TTC549 (cell line): ENCODE data around the gene ELAVL4.

Source experiments
- FAIRE-seq: peaks from 2 replicates; lab custom pipeline; 2012; peaks lifted over from hg19 to GRCh38; lab: Jason Lieb, UNC

The ELAVL4 gene

DNA sequence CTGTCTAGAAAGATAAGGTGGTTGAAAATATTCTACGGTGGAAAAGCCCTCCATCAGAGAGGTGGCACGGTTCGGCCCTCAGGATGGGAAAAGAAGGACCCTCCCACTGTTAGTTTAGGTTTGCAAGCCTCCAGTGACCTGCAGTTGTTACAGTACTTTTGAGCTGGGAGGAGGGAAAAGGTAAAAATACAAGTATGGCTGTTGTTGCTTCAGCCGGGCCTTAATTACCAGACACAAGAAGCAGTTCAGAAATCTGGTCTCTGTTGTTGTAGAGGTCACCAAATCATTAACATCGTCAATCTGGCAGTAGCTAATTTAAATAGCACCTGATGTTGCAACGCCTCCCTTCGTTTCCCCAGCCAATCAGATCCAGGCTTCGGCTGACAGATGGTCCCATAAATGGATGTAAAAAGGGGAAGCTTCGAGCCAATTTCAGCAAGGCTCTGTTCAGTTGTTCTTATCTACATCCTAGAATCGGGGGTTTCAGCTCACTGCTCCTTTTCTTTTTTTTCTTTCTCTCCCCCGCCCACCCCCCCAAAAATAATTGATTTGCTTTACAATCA, at the start of gene ELAVL4:
Gene ELAVL4, plus strand, starts transcription at position 424 of the 563 bp plus-strand sequence. CDS start 270 bp downstream, outside the sequence.
- no peak for FAIRE-seq

DNA sequence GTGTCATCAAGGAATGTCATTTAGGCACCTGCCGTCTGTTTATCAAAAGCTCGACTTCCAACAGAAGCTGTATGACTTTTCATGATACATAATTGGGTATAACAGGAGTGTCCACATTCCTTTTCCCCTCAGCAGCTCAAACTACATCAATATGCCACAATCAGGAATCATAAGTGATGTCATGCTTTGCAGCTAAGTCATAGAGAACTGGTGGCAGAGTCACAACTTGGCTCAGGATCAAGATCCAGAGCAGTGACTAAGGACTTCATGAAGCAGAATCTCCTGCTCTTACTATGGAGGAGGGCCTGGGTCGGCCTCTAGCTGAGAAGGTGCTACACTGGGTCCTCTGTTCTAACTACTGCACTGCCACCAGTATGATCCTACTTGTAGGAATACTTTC, 48.4 kb upstream of the ELAVL4 start:
- FAIRE-seq = no peak

DNA sequence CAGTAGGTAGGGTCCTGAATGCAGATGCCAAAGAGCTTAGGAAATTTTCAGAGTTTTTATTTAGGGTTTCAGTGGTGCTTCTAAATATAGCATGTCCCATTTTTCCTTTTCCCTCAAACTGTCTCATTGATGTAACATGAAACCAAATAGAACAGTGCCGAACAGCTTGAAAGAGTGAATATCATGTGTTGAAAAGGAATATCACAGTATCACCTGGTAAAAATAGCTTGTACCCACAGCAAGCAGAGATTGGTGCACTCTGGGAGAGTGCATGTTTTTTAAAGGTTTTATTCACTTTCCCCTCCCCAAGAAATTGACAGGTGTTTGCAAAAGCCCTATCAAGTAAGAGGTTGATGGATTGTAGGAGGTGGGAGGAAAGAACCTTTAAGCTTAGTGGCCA, 41.9 kb upstream of the ELAVL4 start:
- FAIRE-seq = no peak

DNA sequence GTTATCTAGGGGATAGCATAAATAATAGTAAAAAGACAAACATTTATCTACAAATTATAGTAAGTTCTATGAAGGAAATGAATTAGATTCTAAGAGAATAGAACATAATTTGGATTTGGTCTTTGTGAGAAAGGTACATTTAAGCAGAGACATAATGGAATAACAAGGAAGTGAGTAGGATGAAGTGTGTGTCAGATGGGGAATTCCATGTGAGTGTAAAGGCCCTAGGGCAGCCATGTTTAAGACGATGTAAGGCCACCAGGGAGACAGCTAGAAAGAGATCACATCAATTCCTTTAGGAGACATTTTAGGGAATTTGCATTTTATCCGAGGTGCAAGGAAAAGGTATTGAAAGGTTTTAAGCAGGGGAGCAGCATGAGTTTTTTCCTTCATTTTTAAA, 33.8 kb upstream of the ELAVL4 start:
- no peak for FAIRE-seq

DNA sequence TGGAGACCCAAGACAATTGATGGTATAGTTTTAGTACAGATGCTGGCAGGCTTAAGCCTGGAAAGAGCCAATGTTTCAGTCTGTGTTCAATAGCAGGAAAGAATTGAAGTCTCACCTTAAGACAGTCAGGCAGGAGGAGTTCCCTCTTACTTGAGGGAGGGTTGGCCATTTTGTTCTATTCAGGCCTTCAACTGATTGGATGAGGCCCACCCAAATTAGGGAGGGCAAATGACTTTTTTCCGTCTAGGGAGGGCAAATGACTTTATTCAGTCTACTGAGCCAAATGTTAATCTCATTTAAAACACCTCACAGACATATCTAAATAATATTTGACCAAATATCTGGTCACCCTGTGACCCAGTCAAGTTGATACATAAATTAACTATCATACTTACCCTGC, 31.4 kb upstream of the ELAVL4 start:
- FAIRE-seq = no peak

DNA sequence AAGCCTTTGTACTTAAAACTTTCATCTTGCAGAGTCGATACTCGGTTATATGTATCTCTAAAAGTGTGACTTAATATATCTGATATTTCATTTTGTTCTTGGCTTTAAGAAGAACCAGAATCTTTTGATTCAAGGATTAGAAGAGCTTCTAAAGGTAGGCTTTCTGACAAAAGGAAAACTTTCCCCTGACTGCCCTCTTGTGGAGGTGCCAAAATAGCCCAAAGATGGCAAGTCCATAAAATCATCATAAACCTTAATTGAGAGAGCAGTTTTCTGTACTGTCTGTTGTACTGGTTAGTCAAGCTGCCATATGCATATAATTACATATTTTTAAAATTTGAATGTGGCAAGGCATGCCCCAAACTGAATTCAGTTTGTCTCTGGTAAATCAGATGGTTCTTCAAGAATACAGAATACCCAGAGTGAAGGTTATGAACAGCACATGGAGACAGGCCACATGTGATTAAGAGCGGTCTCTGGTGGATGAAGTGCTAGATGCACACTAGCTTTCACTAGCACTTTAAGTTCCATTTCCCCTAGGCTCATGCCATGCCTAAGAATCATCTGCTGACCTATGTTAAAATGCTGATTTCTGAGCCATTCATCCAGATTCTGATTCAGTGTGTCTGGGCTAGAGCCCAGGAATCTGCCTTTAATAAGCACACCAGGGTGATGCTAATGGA, 27.7 kb upstream of the ELAVL4 start:
- FAIRE-seq = no peak

DNA sequence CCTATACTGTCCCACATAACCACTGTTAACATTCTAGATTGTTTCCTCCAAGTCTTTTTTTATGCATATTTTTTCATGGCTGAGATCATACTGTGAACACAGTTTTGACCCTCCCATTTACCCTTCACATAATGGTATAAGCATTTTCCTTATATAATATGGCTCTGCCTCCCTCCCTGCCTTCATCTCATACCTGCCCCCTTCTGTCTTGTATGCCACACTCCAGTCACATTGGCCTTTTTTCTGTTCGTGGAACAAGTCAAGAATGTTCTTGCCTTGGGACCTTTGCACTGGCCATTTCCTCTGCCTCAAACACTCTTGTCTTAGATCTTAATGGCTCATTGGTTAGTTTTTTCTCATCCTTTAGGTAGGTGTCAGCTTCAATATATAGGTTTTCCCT, 24.3 kb upstream of the ELAVL4 start:
- FAIRE-seq = no peak

DNA sequence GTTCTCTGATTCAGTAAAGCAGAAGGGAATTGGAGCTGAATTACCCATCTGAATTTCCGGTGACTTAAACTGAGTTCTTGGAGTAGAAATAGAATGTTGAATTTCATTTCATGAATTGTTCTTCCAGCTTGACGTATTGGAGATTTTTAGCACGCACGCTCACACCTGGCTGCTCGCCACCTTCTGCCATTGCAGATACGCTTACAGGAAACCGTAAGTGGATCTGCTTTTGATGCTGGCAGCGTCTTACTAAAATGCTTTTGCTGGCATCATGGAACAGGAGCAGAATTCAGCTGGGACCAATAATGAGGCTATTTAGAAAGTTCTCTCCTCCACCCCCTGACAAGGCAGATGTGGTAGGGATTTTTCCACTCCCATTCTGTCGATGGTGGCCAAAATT, 17.7 kb upstream of the ELAVL4 start:
- no peak for FAIRE-seq

DNA sequence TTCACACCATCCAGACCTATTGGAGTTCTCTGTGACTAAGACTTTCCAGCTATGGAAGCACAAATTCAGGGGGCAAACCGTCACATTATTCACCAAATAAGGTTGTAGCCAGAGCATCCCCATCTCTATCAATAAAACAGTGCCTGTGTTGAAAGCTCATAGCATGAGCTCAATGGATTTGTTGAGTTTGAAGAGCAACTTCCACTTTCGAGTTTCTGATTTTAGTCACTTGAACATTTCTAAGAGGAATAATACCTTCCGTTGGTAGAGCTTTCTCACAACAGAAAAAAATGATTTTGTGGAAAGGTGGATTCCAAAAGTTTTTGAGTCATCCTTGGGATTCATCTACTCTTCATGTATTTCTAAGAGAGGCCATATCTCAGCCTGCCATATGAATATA, 13.0 kb upstream of the ELAVL4 start:
- no peak for FAIRE-seq

DNA sequence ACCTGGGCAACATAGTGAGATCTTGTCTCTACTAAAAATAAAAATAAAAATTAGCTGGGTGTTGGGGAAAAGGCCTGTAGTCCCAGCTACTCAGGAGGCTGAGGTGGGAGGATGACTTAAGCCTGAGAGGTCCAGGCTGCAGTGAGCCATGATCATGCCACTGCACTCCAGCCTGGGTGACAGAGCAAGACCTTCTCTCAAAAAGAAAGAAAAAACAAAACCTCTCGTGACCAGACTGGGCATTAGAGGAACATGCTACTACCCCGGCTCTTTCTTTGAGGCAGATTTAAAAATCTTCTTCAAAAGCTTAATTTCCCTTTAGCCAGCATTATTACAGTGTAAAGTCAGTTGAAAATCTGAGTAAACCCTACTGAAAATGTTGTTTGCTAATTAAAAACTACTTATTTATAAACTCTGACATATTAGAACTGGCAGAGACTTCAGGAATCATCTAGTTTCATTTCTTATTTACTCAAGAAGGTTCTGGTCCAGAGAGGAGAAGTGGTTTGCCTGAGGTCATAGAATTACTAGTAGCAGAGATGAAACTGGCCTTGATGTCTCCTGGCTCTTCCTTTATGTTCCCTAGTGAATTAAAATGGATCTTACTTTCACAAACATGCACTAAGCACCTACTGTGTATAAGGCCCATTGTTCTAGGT, 11.6 kb upstream of the ELAVL4 start:
- FAIRE-seq = no peak

DNA sequence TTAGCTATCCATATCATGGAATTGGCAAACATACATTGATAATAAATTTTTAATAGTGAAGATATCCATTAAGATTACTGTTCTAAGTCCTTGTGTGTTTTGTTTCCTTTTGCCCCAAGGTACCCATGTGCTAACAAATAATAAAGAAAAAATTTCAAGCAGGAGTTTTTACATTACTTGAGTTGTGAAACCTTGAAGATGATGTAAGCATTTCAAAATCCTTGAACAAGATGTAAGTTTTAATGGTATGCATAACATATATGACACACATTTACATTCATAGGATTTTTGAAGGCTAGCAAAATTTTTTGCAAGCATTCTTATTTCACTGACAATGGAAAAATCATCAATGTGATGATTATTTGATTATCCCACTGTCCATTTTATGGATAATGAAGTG, 10.9 kb upstream of the ELAVL4 start:
- no peak for FAIRE-seq

DNA sequence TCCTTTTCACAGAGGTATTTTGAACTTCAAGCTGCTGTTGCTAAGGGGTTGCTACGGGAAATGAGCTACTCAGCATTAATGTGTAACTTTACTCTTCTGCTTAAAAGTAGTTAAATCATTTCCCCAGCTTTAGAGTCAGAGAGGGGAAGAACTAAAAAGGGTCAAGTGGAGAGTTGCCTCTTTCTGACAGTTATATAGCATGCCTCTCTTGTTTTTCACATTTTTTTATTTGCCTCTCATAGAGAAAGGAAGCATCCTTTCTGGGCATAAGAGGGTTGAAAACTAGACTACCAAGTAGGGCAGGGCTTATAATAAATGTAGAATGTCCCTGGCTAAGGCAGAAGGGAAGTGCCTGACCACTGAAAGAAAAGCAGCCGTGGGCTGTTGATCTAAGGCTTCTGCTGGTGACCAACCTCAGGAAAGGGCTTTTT, 10.1 kb upstream of the ELAVL4 start:
- no peak for FAIRE-seq

DNA sequence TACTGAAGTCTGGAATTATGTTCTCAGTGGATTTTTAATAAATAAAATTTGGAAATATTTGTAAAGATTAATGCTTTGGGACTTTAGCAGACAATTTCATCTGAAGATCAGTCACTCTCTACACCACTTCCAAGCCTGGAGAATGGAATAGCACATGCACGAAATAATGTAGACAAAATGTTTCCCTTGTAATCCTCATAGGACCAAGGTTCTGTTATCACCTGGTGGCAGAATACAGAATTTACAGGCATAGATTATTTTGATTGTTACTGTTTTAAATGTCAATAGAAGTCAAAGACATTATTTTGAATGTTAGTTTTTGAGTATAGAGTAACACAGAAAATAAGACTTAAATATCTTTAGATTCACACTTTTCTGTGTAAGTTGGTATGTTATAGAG, 9.1 kb upstream of the ELAVL4 start:
- FAIRE-seq = no peak

DNA sequence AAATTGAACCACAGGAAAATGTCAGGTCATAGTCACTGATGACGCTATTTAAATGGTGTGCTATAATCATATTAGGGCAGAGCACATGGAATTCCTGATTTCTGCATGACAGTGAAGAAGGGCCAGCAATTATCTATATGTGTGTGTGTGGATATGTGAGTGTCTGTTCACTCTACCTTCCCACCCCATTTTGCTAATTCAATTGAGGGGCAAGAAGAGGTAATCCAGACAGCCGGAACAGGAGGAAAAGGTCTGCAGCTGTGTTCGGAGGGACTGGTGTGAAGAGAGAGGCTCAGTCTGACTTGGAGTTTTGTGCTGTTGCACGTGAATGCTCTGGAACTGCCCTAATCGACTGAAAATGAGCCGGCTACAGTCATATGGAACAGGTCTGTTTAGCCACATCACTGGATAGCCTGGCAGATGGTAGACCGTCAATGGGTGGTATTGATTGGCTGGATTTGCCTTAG, 5.1 kb upstream of the ELAVL4 start:
- no peak for FAIRE-seq

DNA sequence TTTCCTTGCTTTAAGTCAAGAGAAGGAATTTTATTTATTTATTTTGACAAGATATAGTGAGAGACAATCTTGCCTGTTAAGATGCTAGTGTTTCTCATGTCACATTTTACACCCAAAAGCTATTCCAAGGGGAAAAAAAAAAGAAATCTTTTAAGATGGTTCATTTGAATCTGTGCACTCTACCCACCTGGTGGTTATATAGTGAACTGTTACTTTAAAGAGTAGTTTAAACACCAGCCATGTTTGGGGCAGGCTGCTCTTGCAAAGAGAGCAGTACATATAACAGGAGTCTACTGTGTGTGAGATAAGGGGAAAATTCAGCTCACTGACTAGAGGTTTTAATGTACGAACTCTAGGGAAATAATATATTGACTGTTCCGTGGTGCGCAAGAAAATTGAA, 3.3 kb upstream of the ELAVL4 start:
- no peak for FAIRE-seq

DNA sequence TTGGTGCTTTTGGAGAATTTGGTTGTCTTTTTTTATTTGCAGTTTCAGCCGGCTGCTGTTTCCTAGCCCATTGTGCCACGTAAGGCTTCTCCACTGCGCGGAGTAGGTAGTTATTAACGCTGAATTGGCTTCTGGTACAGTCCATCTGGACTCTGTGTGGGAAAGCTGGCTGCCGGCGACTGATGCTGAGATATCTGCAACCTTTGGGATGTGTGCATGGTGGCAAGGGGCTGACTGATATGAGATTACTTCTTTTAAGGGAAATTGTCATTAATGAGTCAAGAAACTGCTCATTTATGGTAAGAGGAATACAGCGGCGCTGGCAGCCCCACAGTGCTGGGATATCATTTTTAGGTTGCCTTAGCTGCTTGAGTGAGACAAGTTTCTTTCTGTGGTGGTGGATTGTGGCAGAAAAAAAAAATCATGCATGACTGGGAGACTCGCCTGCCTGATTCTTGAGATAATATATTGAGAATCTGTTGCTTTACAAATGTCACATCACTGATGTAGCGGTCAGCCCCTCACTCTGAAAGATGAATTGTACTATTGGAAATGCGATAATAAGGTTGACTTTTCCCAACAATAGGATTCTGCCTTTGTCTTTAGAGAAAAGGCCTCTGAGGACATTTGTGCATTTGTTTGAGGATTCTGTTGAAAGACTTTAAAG, 2.5 kb upstream of the ELAVL4 start:
- no peak for FAIRE-seq

DNA sequence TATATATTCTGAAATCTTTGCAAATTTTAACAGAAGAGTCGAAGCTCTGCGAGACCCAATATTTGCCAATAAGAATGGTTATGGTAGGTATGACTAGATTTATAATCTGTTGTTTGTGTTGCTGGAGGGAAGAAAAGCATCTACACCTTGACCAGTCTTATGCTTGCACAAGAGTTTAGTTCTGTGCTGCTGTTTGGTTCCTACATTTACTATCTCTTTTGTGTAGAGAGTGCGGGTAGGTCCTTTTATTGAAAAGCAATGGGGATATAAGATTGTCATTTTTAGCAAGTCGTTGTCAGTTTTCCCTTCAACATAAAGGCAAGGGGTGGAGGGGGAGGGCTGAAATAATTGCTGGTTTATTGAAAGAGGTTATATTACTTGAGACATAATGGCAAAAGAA, 396 bp downstream of the ELAVL4 start:
- no peak for FAIRE-seq

DNA sequence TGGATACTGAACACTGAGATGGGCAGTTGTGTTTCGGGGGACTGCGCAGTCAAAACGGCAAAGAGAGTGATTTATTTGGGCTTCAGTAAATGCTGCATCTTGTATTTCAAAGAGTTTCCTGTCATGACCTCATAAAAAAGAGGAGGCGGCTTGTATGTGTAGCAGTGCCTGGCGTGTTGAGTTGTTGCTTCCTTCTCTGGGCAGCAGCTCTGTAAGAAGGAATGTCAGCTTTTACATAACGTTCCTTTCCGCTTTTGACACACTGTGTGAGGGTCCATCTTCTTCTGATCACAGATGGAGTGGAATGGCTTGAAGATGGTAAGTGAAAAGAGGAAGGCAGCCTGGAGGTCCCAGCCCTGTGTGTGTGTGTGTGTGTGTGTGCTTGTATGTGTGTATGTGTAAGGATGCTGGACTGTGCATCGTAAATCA, 941 bp downstream of the ELAVL4 start:
- FAIRE-seq = no peak

DNA sequence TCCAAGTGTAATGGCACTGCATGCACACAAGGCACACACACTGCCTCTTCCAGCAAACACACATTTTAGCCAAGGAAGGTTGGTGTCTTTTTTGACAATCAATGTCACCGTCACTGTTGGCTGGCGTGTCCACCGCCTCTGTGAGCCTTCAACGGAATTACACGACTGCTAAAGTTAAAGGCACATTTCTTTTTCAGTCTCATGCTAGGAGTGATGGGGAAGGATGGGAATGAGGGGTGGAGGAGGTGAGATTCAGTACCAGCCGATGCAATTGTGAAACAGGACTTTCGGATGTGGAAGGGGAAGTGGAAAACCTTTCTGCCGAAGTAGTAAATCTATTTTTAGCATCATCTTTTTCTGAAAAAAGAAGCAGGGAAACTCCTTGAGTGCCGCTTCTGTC, 1.4 kb downstream of the ELAVL4 start:
- FAIRE-seq = no peak

DNA sequence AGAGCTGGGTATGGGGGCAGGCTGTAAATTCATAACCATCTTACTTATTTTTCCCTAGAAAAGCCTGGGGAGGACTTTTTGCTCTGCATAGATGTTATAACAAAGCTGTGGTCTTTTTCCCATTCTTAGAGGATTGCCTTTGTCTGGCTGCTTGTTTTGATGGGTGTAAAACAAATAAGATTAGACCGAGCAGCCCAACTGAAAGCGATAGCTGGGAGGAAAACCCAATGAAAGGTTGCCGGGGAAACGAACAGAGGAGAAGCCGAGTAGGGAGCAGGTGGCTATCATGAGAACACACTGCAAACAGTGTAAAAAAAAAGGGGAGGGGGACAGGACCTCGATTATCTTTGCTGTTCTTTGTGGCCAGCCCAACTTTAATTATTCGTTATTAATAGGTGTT, 1.9 kb downstream of the ELAVL4 start:
- FAIRE-seq = no peak

DNA sequence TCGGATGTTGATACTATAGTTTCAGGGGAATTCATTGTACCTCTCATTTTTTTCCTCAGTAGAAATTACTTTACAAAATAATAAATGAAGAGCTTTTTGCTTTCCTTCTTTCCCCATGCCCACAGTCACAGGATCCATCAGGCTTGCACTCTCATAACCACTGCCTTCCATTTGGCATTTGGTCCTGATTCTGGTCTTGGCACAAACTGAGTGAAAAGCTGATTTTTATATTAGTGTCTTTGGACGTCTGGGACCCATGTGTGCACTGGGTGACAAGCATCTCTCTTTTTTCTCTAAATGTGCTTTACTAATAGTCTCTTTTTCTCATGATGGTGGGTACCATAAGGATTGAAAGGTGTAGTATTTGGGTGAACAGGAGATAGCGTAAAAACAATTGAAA, 2.8 kb downstream of the ELAVL4 start:
- no peak for FAIRE-seq

DNA sequence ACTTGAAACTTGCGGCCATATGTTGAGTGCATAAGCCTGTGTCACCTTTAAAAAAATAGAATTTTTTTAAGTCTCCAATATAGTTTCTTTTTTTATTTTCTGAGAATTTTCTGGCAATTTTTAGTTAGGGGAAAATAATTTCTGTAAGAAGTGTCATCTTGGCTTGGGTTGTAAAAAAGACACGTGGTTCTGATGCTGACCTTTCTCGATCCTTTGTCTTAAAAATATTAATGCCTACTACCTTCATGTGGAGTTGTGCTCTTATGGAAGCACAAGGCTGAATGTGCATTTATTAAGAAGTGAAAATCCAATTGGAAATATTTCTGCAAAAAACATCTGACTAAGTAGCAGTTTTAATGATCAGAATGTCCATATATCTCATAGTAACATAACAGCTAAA, 3.5 kb downstream of the ELAVL4 start:
- no peak for FAIRE-seq

DNA sequence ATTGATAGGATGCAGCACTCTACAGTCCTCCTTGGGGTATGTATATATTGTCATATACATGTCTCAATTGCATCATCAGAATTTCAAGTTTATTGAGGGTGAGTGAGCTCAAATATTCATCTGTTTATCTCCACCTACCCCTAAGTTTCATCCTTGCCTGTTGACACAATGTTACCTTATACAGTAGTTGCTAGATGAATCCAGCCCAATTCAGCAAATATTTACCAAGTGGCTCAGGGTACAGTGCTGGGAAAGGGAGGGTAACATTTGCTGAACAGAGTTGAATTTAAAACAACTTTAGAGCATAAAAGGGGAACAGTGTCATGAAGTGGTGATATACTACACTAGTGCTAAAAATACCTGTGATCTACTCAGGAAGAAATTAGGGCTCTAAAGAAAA, 14.4 kb downstream of the ELAVL4 start:
- no peak for FAIRE-seq
